CD4-positive, alpha-beta T cell (primary cell): ENCODE results near the gene P3H3. TPM values are rescaled to one million over a fixed set of nuclear protein-coding genes. Genes with fewer than 3 reads are reported as not detected.

Source experiments
- ATAC-seq: fragments of 200-7000 bp; cut with Tn5 transposase; one replicate; pipeline ENCODE4 v1.10.0; 2022; ENCODE audit warnings: mild to moderate bottlenecking; ENCODE audit not compliant: poor library complexity
- CTCF ChIA-PET: fragments of 350-600 bp; sonication (Branson Sonifier 250); formaldehyde crosslinking; loops from one replicate; lab custom pipeline; 2021; ENCODE audit warnings: antibody characterized with exemption, inconsistent platforms; lab: Charles Lee
- POLR2A ChIA-PET: fragments of 350-600 bp; sonication (Branson Sonifier 250); formaldehyde crosslinking; loops from one replicate; lab custom pipeline; 2021; ENCODE audit warnings: antibody characterized with exemption, inconsistent platforms; lab: Charles Lee
- DNase-seq, 14 experiments: peaks; one replicate each; pipeline ENCODE4 v3.0.0-alpha.2; 2013 to 2020; ENCODE audit warnings: mixed read lengths in 2 of 14
- H3K27ac ChIP-seq, 2 donors: one replicate each; pipeline versions ENCODE4 v1.5.1 to v1.7.0; 2013; ENCODE audit warnings: low read length in 2 of 2, low read depth in 1 of 2, mild to moderate bottlenecking in 1 of 2
- H3K27me3 ChIP-seq, 2 experiments: 1 replicate in 1 of 2; 2 replicates in 1 of 2; pipeline versions ENCODE4 v1.6.1 to v1.7.0; 2013; ENCODE audit warnings: low read length in 2 of 2, control low read depth in 1 of 2, mild to moderate bottlenecking in 1 of 2, moderate library complexity in 1 of 2; ENCODE audit not compliant: insufficient read depth in 2 of 2, control insufficient read depth in 1 of 2
- H3K36me3 ChIP-seq: one replicate; pipeline ENCODE4 v1.6.1; 2013; ENCODE audit warnings: low read length, control low read depth; ENCODE audit not compliant: insufficient read depth
- H3K4me1 ChIP-seq: one replicate; pipeline ENCODE4 v1.6.1; 2013; ENCODE audit warnings: low read length, control low read depth; ENCODE audit not compliant: insufficient read depth
- H3K4me3 ChIP-seq: one replicate; pipeline ENCODE4 v1.5.1; 2013; ENCODE audit warnings: mild to moderate bottlenecking, low read length, moderate library complexity
- H3K9me3 ChIP-seq, 2 experiments: 1 replicate in 1 of 2; 2 replicates in 1 of 2; pipeline versions ENCODE4 v1.6.1 to v1.7.0; 2013; ENCODE audit warnings: low read length in 2 of 2, mild to moderate bottlenecking in 2 of 2, control low read depth in 1 of 2, moderate library complexity in 1 of 2; ENCODE audit not compliant: control insufficient read depth in 1 of 2, insufficient read depth in 1 of 2
- H3K27ac Mint-ChIP-seq: one replicate; pipeline ENCODE4 v1.8.0; 2020; ENCODE audit warnings: mixed read lengths
- H3K27me3 Mint-ChIP-seq: one replicate; pipeline ENCODE4 v1.8.0; 2021; ENCODE audit warnings: mixed read lengths
- H3K36me3 Mint-ChIP-seq: one replicate; pipeline ENCODE4 v1.8.0; 2021; ENCODE audit warnings: low read depth, mixed read lengths
- H3K4me1 Mint-ChIP-seq: one replicate; pipeline ENCODE4 v1.8.0; 2021; ENCODE audit warnings: low read depth, mixed read lengths
- H3K4me3 Mint-ChIP-seq: one replicate; pipeline ENCODE4 v1.8.0; 2020; ENCODE audit warnings: mild to moderate bottlenecking, mixed read lengths
- H3K9me3 Mint-ChIP-seq: one replicate; pipeline ENCODE4 v1.8.0; 2020; ENCODE audit warnings: mixed read lengths
- CTCF ChIP-seq: fragments of 200-600 bp; IDR thresholded peaks from one replicate; pipeline ENCODE4 v1.8.0; 2022; ENCODE audit warnings: antibody characterized with exemption, mild to moderate bottlenecking
- intact Hi-C, 2 experiments: fragments of 100-400 bp; cut with DNase I in 1 of 2; cut with micrococcal nuclease in 1 of 2; formaldehyde crosslinking; loops; one replicate each; pipeline versions ENCODE4 v1.15.1 to v1.9.0; 2023 to 2025; cut with DNase I, micrococcal nuclease
- total RNA-seq, 174 experiments: library from RNA in 2 of 174; stranded (reverse) in 2 of 174; gene quantifications; one replicate each; pipeline ENCODE4 v1.2.3 and lab custom pipeline; 2021 to 2026

Gene P3H3
- total RNA-seq, 2 experiments from 2014 or later: 2.5 to 4.1 TPM

GRCh38 chr12:6840761-6841515 is 12.7 kb downstream of the P3H3 start, which contains the start of gene GNB3:
GNB3 (plus strand) TSS chr12:6840925; CDS start chr12:6841288, 363 bp downstream.
- ChIA-PET CTCF (no interaction called here), POLR2A (interaction anchor here (3.2 kb wide), 1 partner anchor 11 kb away, joined by 13 read pairs; the partner anchor contains the start of genes CDCA3 and USP5)
- no peaks in the 10 kb centered on the region for H3K27me3 Mint-ChIP-seq

GRCh38 chr12:6842075-6842474 is 13.9 kb downstream of the P3H3 start:
- DNase-seq (no peak), ATAC-seq (no peak)
- no peak overlapping the region for H3K4me3 ChIP-seq
- H3K4me1 ChIP-seq: no peaks in the 10 kb centered on the region
- no peak overlapping the region for H3K4me3 Mint-ChIP-seq
- ChIA-PET POLR2A (interaction anchor here (3.2 kb wide), 1 partner anchor 10 kb away, joined by 13 read pairs; the partner anchor contains the start of genes CDCA3 and USP5), CTCF (no interaction called here)
- no peaks in the 10 kb centered on the region for H3K27me3 ChIP-seq
- H3K36me3 Mint-ChIP-seq: no peaks in the 10 kb centered on the region
- no peaks in the 10 kb centered on the region for H3K36me3 ChIP-seq
- H3K27me3 Mint-ChIP-seq: no peaks in the 10 kb centered on the region
- H3K27ac ChIP-seq: no peak overlapping the region
- no peaks in the 10 kb centered on the region for H3K9me3 Mint-ChIP-seq
- intact Hi-C loops: no loop called here
- no peaks in the 10 kb centered on the region for H3K4me1 Mint-ChIP-seq
- no peaks in the 10 kb centered on the region for H3K9me3 ChIP-seq
- no peak for TF ChIP-seq CTCF
- H3K27ac Mint-ChIP-seq: no peak overlapping the region

More at GRCh38 chr12:6840761-6841515, 12.7 kb downstream of the P3H3 start, which contains the start of gene GNB3:
- peaks cover 2% of the 10 kb centered on the region for H3K4me1 ChIP-seq
- Mint-ChIP-seq H3K4me1 (peaks cover under 1% of the 10 kb centered on the region), H3K36me3 (no peaks in the 10 kb centered on the region), H3K27ac (no peak within 1 kb of the TSS), H3K9me3 (no peaks in the 10 kb centered on the region), H3K4me3 (no peak within 1 kb of the TSS)
- no peak for DNase-seq
- no peaks in the 10 kb centered on the region for H3K36me3 ChIP-seq
- no peaks in the 10 kb centered on the region for H3K9me3 ChIP-seq
- ATAC-seq: no peak
- H3K27me3 ChIP-seq: no peaks in the 10 kb centered on the region
- intact Hi-C loops: no loop called here
- no peak within 1 kb of the TSS for H3K27ac ChIP-seq
- no peak within 1 kb of the TSS for H3K4me3 ChIP-seq
- no peak for TF ChIP-seq CTCF

GRCh38 chr12:6843118-6843902 is 15.1 kb downstream of the P3H3 start:
- Mint-ChIP-seq H3K36me3 (no peaks in the 10 kb centered on the region), H3K27me3 (no peaks in the 10 kb centered on the region), H3K27ac (no peak overlapping the region), H3K4me1 (no peaks in the 10 kb centered on the region), H3K9me3 (no peaks in the 10 kb centered on the region), H3K4me3 (no peak overlapping the region)
- Histone ChIP-seq H3K4me1 (no peaks in the 10 kb centered on the region), H3K27ac (no peak overlapping the region), H3K36me3 (no peaks in the 10 kb centered on the region), H3K27me3 (no peaks in the 10 kb centered on the region), H3K4me3 (no peak overlapping the region), H3K9me3 (no peaks in the 10 kb centered on the region)
- ChIA-PET POLR2A (no interaction called here), CTCF (interaction anchor here (0.7 kb wide), 1 partner anchor 241 kb away, joined by 3 read pairs; no protein-coding TSS in a partner anchor)
- TF ChIP-seq CTCF: no peak
- DNase-seq (no peak), ATAC-seq (no peak)
- intact Hi-C loops: no loop called here
